Measurements from ENCODE around the gene CBLB. TPM values are rescaled to one million over a fixed set of nuclear protein-coding genes. Genes with fewer than 3 reads are reported as not detected.

CBLB gene
- total and polyA plus RNA-seq, 2 of the 4 experiments (the other 2 are of a cell fraction): 10.1 to 20.1 TPM

GRCh38 chr3:105816833-105817232, 52.0 kb downstream of the CBLB start:
- CTCF ChIA-PET: no interaction called here

More at GRCh38 chr3:105816833-105817232, 52.0 kb downstream of the CBLB start:
- Histone ChIP-seq H2AK9ac (replicated peaks; ENCODE audit: low read depth, low read length, poor library complexity) (no peak overlapping the region), H3K9me3 (ENCODE audit: control insufficient read depth, insufficient read depth, low read length) (no peaks in the 10 kb centered on the region), H2BK120ac (ENCODE audit: low read depth, low read length) (no peak overlapping the region), H3K4me3 (ENCODE audit: insufficient read depth, low read depth, low read length) (no peak overlapping the region), H3K4me2 (ENCODE audit: low read depth, low read length) (no peak overlapping the region), H2BK20ac (ENCODE audit: low read depth, low read length) (no peak overlapping the region), H3K36me3 (ENCODE audit: control insufficient read depth, insufficient read depth, low read length) (no peaks in the 10 kb centered on the region), H4K91ac (ENCODE audit: insufficient read depth, low read depth, low read length) (no peak overlapping the region), H2BK15ac (ENCODE audit: low read depth, low read length) (no peak overlapping the region), H4K5ac (ENCODE audit: low read depth, low read length) (no peak overlapping the region), H3K79me1 (ENCODE audit: low read depth in 1 of 2, low read length in 2 of 2) (peaks cover 11 to 23% of the 10 kb centered on the region in 2 experiments), H2BK5ac (ENCODE audit: low read depth, low read length, poor library complexity, severe bottlenecking) (no peak overlapping the region), H3K27ac (ENCODE audit: insufficient read depth, low read length) (no peak overlapping the region), H3K18ac (ENCODE audit: low read depth, low read length) (no peak overlapping the region), H3K4me1 (ENCODE audit: control insufficient read depth, insufficient read depth, low read length) (peaks cover 5% of the 10 kb centered on the region), H3K4ac (ENCODE audit: low read depth, low read length) (no peak overlapping the region), H3K9me1 (ENCODE audit: insufficient read depth, low read length) (no peaks in the 10 kb centered on the region; the same call in 1 of the 2 replicates), H4K8ac (ENCODE audit: low read depth in 2 of 2, low read length in 2 of 2) (no peak overlapping the region), H2AK5ac (ENCODE audit: low read depth, low read length) (no peak overlapping the region), H3K9ac (ENCODE audit: low read depth, low read length) (no peak overlapping the region), H3K23ac (ENCODE audit: low read depth, low read length) (no peak overlapping the region), H3K27me3 (ENCODE audit: control insufficient read depth, insufficient read depth, low read length) (no peaks in the 10 kb centered on the region), H3K14ac (replicated peaks; ENCODE audit: low read depth, low read length) (no peak overlapping the region), H4K20me1 (ENCODE audit: insufficient read depth, low read length) (no peaks in the 10 kb centered on the region; the same call in 1 of the 2 replicates), H2AFZ (replicated peaks; ENCODE audit: low read length, poor library complexity) (no peak overlapping the region), H3K56ac (ENCODE audit: extremely low read depth, insufficient read depth, low read length) (no peak overlapping the region)
- dilution Hi-C loops (cut with HindIII; ENCODE audit: low sequenced_read_pairs, unreplicated experiment): no loop called here
- intact Hi-C loops (cut with micrococcal nuclease): no loop called here
- no peak for DNase-seq
- no peak for ATAC-seq (ENCODE audit: low read depth)
- in situ Hi-C loops (cut with MboI; ENCODE audit: low sequenced_read_pairs): no loop called here
- WGBS, 2 experiments (ENCODE audit: extremely low coverage in 2 of 2, insufficient read length in 1 of 2): no CpG with 5 or more reads among the region's 2 CpGs
- POLR2A ChIA-PET (ENCODE audit: unreplicated experiment): no interaction called here
- TF ChIP-seq BHLHE40 (IDR thresholded peaks at IDR 0.05; ENCODE audit: low read depth, low read length) (no peak), MAFK (IDR thresholded peaks at IDR 0.05; ENCODE audit: low read depth, low read length) (no peak), POLR2A (IDR thresholded peaks at IDR 0.05; ENCODE audit: low read depth, low read length) (no peak), CHD1 (IDR thresholded peaks at IDR 0.05; ENCODE audit: low read depth, low read length) (no peak), FOS (IDR thresholded peaks at IDR 0.05; ENCODE audit: low read depth, low read length) (no peak), MAZ (IDR thresholded peaks at IDR 0.05; ENCODE audit: borderline replicate concordance, low read depth, low read length) (no peak), NFE2L2 (IDR thresholded peaks at IDR 0.05; ENCODE audit: low read depth, low read length) (no peak), RAD21 (IDR thresholded peaks at IDR 0.05; ENCODE audit: low read length) (no peak), CEBPB (IDR thresholded peaks at IDR 0.05; ENCODE audit: low read depth, low read length) (no peak), SMC3 (IDR thresholded peaks at IDR 0.05; ENCODE audit: low read depth, low read length) (no peak), RFX5 (IDR thresholded peaks at IDR 0.05; ENCODE audit: low read depth, low read length) (no peak), RCOR1 (IDR thresholded peaks at IDR 0.05; ENCODE audit: insufficient replicate concordance, low read length) (no peak), MXI1 (IDR thresholded peaks at IDR 0.05; ENCODE audit: borderline replicate concordance, low read depth, low read length) (no peak)
- TF ChIP-seq, protein P1, sequence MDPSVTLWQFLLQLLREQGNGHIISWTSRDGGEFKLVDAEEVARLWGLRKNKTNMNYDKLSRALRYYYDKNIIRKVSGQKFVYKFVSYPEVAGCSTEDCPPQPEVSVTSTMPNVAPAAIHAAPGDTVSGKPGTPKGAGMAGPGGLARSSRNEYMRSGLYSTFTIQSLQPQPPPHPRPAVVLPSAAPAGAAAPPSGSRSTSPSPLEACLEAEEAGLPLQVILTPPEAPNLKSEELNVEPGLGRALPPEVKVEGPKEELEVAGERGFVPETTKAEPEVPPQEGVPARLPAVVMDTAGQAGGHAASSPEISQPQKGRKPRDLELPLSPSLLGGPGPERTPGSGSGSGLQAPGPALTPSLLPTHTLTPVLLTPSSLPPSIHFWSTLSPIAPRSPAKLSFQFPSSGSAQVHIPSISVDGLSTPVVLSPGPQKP (IDR thresholded peaks at IDR 0.05; ENCODE audit: borderline replicate concordance, low read depth, low read length): no peak
- TF ChIP-seq, protein P2, sequence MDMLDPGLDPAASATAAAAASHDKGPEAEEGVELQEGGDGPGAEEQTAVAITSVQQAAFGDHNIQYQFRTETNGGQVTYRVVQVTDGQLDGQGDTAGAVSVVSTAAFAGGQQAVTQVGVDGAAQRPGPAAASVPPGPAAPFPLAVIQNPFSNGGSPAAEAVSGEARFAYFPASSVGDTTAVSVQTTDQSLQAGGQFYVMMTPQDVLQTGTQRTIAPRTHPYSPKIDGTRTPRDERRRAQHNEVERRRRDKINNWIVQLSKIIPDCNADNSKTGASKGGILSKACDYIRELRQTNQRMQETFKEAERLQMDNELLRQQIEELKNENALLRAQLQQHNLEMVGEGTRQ (IDR thresholded peaks at IDR 0.05; ENCODE audit: low read depth, low read length): no peak
- TF ChIP-seq, protein P3, sequence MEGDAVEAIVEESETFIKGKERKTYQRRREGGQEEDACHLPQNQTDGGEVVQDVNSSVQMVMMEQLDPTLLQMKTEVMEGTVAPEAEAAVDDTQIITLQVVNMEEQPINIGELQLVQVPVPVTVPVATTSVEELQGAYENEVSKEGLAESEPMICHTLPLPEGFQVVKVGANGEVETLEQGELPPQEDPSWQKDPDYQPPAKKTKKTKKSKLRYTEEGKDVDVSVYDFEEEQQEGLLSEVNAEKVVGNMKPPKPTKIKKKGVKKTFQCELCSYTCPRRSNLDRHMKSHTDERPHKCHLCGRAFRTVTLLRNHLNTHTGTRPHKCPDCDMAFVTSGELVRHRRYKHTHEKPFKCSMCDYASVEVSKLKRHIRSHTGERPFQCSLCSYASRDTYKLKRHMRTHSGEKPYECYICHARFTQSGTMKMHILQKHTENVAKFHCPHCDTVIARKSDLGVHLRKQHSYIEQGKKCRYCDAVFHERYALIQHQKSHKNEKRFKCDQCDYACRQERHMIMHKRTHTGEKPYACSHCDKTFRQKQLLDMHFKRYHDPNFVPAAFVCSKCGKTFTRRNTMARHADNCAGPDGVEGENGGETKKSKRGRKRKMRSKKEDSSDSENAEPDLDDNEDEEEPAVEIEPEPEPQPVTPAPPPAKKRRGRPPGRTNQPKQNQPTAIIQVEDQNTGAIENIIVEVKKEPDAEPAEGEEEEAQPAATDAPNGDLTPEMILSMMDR (conservative IDR thresholded peaks at IDR 0.05; ENCODE audit: low read depth, low read length): no peak
- no TSS peak for BruUV-seq (replicated peaks)
